GM18870 (cell line): ENCODE results near the gene PSMC5.

Source experiments
- ATAC-seq: cut with Tn5 transposase; IDR thresholded peaks from one replicate; pipeline ENCODE4 v1.9.1; 2021; ENCODE audit warnings: moderate library complexity; ENCODE audit not compliant: unreplicated experiment

The PSMC5 gene

DNA sequence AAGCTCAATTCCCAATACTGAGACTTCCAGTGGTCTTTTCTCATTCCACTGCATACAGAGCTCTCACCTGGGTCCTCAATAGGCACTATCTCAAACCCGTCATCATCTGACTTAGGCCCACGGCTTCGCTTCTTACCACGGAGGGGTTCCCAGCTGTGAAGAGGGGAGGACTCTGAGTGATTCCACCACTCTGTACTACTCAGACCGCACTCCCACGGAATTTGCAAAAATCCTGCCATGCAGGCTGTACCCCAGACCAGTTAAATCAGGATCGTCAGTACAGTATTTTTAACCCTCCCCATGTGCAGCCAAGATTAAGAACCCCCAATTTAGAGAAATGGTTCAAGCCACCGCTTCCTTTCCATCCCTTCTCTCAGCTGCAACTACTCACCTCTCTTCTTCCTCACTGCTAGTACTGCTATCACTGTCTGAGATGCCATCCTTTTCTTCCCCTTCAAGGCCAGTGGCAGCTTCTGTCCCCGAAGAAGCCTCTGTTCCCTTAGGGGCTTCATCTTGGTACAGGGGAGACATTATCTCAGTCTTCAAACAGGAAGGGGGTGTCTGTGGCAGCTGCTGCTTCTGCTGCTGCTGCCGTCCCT, 6.2 kb upstream of the PSMC5 start:
- ATAC-seq = no peak

DNA sequence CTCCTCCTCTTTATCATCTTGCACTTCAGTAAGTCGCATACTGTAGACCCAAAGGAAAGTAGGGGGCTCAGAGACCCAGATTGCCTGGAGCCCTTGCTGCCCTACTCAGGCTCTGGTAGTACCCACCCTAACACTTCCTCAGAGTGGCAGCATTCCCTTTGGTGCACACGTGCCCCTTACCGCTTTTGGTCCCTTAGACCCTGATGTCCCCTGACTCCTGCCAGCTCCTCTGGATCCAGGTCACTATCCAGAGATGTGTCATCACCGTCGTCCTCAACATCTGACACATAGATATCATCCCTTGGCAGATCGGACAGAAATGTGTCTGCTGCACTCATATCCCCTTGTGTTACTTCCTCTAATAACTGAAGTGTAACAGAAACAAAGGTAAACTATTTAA, 5.4 kb upstream of the PSMC5 start:
- ATAC-seq = no peak

DNA sequence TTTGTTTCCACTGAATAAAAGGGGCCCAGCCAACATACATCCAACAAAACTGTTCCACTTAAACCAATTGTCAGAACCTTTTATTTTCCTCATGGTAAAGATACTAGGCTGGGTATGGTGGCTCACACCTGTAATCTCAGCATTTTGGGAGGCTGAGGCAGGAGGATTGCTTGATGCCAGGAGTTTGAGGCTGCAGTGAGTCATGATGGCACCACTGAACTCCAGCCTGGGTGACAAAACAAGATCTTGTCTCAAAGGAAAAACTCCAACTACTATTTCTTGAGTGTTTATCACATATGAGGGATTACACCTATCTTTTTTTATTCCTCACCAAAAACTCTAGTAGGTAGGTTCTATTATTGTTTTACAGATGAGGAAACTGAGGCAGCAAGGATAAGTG, 4.7 kb upstream of the PSMC5 start:
- ATAC-seq = no peak

DNA sequence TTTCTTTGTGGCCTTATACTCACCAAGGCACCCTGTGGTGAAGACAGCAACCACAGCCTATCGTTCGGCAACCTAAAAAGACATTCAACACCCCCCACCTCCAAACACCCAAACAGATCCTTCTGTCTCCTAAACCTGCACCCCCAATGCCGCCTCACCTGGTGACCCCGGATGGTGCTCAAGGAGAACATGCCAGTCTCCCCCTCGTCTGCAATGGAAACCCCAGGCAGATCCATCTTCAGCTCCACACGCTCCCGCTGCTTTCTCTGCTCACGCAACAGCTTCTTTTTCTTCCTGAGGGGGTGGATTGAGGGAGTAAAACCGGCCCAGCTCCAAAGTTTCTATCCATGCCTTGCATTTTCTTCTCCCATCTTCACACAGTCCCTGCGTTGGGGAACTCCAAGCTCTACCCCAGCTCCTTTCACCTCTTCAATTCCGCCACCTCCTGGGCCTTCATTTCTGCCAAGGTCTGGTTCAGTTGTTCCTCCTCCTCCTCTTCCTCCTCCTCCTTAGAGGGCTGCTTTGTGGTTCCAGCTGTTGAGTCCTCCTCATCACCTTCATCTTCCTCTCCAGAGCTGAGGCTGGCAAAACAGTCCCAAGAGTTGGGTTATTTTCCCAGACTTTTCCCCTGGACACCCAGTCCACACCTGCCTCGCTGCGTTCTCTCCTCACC, 3.4 kb upstream of the PSMC5 start:
- ATAC-seq = no peak

DNA sequence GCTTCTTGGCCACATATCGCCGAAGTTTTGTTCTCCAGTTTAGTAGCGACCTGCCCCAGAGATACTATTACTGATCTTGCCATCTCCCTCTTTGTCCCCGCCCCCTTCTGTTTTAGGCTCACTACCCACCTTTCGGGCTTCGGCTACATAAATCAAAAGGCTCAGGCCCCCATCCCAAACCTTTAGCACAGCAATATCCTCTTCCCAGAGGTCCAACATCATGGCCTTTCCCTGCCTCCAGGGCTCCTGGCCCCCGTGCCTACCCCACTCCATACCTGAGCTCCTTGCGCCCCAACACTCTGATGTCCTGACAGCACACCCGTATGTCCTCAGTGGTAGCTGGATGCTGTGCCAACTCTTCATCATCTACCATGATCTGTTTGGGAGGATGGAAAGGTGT, 2.9 kb upstream of the PSMC5 start:
- ATAC-seq = no peak

DNA sequence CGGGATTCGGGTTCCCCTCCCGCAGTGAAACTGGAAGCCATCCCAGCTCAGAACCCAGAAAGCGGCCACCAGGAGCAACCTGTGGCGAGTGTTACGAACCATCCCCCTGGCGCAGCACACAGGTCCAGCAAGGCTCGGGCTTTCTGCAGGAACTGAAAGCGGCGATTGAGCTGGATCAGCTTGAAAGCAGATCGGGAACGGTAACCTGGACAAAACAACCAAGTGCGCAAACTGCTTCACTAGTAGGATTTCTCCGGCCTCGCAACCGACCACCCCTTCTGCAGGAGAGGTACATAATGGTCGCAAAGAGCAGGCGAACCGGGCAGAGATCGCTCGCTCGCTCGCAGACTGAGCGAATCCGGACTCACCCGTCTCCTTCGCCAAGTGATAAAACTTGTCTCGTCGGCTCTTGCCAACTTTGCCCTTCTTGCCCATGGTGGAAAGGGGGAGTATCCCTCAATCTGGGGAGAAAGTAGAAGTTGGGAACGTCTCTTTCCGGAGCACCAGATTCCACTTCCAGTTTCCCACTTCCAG, 696 bp upstream of the PSMC5 start:
- ATAC-seq = no peak

DNA sequence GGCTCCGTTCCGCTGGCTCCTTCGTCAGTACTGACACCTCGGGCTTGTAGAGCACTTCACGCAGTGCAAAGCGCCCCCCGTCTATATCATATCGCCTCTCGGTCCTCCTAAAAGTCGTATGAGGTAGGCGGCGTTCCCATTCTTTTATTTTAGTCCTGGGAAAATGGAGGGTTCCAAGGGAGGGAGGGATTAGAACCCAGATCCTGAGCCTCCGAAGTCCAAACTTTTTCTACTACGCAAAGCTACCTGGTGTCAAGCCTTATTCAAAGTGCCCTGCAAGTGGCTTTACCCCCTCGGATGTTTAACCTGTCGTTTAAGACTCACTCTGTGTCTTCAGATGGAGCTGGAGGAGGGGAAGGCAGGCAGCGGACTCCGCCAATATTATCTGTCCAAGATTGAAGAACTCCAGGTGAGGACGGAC, 580 bp downstream of the PSMC5 start:
- ATAC-seq = no peak

DNA sequence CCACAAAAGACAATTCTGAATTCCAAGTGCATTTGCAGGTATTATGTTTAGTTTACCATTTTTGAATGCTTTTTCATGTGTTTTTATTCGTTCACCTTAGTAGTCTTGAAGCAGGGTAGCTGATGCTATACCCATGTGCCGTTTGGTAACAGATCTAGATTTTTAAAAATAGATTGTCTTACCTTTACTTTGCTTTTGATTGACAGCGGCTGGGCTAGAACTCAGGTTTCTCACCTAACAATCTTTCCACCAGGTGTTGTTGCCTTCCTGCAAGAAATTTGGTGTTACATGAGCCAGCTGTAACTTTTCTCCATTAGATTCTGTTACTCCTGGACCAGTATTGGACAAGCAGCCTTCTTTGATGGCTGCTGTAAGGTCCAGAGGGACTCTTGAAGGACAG, 1.7 kb downstream of the PSMC5 start:
- no peak for ATAC-seq

DNA sequence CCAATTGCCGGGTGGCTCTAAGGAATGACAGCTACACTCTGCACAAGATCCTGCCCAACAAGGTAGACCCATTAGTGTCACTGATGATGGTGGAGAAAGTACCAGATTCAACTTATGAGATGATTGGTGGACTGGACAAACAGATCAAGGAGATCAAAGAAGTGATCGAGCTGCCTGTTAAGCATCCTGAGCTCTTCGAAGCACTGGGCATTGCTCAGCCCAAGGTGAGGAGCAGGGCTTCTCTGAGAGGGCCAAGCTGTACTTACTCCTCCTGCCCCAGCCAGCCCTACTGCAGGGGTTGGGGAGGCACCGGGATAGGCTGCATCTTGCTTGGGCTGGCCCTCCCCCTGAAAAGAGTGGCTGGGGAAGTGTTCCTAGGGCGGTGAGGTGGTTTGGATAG, 3.0 kb downstream of the PSMC5 start:
- no peak for ATAC-seq

DNA sequence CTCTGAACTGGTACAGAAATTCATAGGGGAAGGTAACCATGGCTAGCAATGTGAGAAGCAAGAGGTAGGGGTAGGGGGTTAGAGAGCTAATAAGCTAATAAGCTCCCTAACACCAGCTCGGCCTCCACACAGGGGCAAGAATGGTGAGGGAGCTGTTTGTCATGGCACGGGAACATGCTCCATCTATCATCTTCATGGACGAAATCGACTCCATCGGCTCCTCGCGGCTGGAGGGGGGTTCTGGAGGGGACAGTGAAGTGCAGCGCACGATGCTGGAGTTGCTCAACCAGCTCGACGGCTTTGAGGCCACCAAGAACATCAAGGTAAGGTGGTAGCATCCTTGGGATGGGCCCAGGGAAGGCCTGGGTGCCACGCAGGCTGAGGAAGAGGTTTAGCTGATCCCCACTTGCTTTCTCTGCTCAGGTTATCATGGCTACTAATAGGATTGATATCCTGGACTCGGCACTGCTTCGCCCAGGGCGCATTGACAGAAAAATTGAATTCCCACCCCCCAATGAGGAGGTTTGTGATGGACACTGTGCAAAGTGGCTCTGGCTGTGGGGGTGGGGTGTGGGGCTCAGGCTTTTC, 3.8 kb downstream of the PSMC5 start:
- no peak for ATAC-seq

DNA sequence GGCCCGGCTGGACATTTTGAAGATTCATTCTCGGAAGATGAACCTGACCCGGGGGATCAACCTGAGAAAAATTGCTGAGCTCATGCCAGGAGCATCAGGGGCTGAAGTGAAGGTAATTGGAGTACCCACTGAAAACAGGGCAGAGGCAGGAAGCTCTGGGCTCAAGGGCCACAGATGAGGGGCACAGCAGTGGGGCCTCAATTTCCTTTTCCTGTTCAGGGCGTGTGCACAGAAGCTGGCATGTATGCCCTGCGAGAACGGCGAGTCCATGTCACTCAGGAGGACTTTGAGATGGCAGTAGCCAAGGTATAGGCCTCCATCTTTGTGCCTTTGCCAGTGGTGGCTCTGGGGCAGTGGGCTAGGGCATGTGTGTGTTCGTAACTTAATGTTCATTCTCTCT, 4.3 kb downstream of the PSMC5 start:
- ATAC-seq = no peak

DNA sequence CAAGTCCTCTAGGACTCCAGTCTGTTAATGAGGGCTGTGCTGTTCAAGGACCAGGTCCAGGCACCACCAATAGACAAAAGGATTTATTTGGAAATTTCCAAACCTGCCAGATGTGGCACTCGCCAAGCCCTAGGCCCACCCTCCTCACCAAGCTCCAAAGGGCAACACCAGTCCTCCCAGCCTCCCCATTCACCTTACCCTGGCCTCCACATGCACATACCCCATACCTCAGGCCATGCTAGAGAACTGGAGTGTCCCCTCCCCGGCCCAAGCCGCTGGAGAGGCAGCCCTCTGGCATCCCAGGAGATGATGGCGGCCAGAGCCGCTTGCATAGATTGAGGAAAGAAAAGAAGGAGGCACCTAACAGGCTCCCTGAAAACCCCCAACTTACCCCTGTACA, 4.8 kb downstream of the PSMC5 start:
- ATAC-seq = no peak

DNA sequence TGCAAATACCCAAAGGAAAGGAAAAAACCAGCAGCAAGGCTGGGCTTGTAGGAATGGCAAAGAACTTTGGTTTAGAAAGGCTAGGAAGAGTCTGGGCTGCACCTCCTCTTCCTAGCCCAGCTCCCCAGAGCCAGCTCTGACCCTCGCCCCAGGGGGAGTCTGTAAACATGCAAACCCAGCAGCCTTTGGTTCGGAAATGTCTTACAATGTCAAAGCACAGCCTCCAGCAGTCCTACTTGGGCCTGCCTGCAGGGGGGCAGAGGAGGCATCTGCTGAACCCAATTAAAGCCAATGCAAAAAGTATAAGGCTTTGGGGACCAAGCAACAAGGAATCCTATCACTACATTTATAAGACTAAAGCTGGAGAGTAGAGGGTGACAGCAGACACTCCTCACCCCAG, 5.2 kb downstream of the PSMC5 start:
- no peak for ATAC-seq

DNA sequence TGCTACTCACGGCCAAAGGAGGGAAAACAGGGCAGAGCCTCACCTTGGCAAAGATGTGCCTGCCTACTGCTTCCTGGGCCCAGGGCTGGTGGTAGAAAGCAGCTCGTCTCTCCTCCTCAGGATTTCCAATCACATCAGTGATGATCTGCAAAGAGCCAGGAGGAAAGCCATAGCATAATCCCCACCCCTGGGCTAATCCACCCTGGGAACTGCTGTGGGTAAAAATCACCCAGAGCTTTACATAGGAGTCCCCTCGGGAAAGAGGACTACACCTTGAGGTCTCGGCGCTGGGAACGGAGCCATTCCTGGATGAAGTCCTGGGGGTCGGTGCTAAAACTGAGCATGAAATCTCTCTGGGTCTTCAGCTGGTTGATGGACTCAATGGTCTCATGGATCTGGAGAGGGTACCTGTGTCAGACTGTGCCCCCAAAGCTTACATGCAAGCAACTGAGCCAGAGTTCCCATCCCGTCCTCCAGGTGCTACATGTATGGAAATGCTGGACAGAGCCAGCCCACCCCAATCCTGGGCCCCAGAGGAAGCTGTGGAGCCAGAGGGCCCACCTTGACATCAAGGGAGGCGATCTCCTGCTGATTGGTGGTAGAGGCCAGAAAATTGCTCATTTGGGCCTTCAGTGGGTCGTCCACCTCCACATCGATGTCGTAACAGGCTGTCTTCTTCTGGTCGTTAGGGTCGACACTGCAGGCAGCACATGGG, 6.0 kb downstream of the PSMC5 start:
- no peak for ATAC-seq

DNA sequence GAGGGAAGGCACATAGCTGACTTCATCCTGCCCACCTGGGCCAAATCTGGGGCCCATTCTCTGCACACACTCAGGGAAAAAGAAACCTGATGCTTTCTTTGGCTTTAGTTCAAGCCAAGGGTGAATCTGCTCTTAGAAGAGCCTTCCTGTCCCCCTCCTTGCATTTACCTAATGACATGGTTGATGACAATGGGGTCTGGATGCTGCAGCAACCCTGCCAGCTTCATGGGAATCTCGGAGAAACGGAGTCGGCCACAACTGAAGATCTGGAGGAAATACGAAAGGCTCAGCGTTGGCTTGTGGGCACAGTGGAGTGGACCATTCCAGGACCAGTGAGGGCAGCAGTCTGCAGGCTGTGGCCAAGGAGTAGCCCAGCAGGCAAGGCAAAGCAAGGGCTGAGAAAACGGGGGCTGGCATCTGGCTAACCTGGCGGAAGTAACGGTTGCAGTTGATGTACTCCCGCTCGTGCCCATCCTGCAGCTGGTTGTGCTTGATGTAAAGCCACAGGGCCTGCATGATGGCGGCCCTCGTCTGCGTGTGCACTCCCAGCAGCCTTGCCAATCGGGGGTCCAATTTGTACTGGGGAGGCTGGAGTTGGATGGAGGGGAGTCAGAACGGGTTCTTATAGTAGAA, 6.6 kb downstream of the PSMC5 start:
- ATAC-seq = no peak

DNA sequence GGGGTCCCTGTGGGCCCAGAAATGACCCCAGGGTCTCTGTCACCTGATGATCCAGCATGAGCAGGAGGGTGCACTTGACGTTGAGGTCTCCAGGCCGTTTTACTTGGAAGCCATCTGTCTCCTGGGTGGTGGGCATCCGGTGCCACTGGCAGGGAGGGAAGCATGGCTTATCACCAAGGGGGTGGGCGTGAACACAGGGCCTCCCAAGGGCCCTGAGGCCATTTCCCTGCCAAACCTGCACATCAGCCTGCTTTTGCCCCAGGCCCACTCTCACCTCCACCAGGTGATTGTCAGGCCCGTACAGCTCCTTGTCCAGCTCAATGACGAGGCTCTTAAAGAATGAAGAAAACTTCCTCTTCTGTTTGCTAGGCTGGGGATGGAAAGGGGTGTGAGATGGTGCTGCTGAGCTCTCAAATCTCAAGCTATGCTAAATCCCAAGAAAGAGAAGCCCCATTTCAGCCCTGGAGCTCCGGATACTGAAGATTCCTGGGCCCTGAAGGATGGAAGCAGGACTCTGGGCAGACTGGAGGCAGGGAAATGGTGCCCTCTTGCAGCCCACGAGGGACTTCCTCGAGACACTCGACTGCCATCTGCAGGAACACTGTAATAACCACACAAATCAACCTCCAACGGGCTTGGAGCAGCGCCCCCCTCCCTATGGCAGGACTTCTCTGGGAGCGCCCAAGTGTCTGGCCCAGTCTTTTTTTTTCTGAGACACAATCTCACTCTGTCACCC, 7.4 kb downstream of the PSMC5 start:
- no peak for ATAC-seq

DNA sequence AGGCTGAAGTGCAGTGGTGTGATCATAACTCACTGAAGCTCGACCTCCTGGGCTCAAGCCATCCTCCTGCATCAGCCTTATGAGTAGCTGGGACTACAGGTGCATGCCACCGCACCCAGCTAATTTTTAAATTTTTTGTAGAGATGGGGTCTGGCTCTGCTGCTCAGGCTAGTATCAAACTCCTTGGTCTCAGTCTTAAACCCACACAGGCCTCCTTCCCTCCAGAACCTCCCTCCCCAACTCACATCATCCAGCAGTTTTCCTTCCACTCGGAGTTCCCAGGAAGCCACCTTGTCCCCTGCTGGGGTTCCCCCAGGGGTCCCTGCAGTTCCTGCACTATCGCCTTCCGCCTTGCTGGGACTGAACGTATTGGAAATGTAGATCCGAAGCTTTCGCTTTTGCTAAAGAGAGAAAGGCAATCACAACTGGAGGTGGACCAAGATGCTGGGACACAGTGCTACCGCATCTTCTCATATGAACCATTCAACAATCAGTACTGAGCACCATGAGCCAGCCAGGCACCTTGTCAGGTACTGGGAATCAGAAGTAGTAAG, 8.0 kb downstream of the PSMC5 start:
- no peak for ATAC-seq

DNA sequence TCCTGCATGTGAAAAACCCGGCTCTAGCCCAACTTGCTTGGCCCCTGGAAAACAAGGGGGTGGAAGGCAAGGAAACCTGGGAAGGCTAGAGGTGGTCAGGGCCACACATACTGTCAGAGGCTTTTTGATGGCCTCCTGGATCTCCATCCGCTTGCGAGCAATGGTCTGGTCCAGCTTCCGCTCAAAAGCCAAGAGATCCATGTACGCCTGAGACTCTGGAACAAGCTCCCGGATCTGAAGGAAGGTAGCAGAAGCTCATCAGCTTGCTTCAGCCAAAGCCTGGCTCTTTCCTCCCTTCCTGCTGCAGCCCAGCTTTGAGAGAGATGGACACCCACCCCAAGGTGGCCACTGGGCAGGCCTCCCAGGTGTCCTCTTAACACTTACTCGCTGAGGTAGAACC, 9.6 kb downstream of the PSMC5 start:
- ATAC-seq = no peak

DNA sequence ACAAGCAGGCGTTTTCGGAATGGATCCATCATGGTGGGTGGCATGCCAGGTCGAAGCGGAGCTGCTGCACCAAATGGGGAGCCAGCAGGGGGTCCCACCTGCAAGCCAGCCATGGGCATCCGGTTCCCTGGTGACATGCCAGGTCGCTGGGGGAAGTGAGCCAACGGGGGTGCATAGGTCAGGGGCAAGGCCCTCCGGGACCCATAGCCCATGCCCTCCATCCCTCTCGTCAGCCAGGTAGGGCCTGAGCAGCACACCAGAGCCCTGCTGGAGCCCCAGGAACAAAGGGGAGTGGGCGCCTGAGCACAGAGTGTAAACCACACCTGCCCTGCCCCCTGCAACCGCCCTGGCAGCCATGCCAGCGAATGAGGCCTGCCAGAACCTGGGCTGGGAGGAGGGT, 10.2 kb downstream of the PSMC5 start:
- no peak for ATAC-seq

DNA sequence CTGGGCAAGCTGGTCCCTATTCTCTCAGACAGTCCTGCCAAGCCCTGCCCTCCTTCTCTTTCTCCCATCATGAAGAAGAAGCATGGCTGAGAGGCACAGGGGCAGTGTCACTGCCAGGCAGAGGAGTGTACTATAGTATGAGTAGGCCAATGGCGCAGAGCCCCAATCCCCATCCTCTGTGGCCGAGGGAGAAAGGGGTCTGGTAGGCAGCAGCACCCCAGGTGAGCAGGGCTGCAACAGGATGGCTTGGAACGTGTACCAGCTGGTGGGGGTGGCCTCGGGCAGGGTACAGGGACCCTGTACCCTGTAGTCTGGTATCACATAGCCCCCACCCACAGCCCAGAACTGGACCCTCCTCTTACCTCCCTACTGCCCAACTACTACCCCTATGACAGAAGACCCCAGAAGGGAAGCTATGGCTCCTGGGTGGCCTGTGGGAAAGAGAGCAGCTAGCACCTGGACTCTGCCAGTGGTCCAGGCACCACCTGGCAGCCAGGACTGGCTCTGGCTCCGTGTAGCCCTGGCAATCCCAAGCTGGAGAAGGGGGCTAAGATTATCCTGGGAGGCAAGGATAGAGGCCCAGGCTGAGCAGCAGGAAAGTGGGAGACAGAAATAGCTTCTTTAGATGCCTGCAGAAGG, 10.8 kb downstream of the PSMC5 start:
- no peak for ATAC-seq
